ENCODE measurements around the gene LMCD1.
A peak's percentile ranks its signal among the peaks of the same experiment; 100 is the strongest.

The LMCD1 gene

DNA sequence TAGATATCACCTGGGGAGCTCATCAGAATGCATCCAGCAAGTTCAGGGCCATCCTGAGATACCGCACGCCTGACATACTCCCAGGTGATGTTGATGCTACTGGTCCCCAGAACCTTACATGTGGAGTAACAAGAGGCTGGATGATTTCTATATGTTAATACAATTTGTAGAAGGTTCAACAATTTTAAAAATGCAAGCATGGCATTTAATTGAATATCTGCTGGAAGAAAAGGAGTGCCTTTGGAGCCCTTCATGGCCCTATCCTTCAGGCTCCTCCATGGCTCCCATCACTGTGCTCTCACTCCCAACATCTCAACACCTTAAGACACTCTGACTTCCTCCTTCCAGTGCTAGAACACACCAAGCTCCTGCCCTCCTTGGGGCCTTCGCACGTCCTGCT is 36.6 kb downstream of the LMCD1 start:
- DNase-seq, result no peak

DNA sequence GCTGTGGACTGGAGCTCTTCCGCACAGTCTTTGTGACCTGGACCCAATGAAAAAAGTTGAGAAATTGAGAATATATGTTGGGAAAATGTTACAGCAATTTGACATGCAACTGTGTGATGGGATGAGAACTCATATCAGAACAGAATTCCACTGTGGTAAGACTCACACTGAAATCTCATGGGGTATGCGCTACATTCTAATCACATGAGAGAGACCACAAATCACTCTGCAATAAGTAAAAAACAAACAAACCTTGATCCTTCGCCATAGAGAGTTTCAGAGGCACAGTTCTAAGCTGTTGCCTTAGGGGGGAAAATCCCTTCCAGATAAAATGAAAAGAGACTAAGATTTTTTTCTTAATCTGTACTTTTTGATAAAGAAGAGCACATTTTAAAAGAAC is 37.3 kb downstream of the LMCD1 start:
- DNase-seq, result no peak

DNA sequence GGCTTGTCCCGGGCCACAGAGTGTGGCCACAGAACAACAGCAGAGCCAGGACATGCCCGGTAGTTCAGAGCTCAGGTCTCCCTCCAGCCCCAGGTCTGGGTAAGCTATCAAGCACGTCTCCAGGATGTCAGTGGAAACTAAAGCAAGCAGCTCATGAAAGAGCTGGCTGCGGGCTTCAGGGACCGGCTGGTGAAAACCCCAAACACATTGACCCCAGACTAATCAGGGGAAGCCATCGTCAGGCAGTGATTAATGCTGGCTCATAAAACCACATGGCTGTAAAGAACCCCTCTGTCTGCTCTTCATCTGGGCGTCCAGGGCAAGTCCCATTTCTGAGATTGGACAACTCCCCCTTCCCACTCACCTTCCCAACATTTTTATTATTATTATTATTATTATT is 37.8 kb downstream of the LMCD1 start:
- DNase-seq, result no peak

DNA sequence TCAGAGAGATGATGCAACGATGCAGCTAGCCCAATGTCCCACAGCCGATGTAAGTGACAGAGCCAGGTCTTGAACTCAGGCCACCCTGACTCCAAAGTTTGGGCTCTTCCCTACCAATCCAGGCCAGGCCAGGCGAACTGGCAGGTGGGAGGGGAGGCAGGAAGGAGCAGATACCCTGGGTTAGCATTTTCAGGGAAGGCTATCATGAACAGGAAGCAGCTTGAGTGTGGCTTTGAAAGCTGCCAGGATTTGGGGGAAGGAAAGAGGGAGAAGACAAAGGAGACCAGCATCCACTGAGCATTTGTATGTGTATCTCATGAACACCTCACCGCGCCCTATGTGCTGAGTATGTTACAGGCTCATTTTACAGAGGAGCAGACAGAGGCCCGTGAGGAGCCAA is 38.8 kb downstream of the LMCD1 start:
- no peak for DNase-seq

DNA sequence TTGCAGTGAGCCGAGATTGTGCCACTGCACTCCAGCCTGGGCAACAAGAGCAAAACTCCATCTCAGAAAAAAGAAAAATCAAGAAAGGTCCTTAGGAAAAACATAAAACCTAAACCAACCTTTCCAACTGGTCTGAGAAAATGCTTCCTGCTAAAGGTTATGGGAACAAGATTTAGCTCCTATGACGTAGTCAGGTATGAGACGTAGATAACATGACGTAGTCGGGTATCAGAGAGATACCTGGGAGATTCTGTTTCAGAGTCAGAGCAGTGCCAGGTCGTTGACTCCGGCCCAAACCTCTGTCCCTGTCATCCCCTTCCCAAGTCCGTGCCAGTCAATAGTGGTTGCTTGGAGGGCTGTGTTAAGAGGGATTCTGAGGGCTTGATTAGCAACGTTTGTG is 39.9 kb downstream of the LMCD1 start:
- no peak for DNase-seq

DNA sequence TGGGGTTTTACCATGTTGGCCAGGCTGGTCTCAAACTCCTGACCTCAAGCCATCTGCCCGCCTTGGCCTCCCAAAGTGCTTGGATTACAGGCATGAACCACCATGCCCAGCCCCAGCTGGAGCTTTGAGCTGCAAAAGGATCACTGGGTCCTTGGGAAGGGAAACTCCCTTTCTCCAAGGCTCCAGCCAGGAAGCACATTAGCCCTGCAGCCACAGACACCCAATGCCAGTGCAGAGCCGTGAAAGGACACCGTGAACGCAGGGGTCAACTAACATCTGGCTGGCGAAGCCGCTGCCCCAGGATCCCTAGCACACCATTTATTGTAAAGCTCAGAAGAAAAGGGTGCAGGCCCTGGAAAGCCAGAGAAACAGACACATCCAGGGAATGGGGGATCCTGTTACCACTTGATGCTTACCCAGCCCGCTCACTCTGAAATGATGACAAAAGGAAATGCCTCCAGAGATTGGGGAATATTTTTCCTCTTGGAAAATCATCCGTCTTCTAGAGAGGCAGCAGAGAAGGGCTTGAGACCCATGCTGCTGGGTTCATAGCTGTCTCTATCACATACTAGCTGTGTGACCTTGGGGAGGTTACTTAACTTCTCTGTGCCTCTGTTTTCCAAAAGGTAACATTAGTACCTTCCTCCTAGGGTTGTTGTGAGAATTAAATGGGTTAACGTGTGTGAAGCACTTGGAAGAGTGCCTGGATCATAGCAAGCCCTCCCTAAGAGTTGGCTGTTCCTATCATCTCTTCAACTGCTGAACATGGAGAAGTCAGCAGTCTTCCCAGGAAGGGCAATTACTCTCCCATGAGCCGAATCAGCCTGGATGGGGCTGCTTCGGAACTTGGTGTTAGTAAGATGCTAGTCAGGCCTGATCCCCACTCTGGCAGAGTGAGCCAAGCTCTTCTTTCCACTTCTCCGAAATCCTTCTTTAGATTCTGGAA is 40.8 kb downstream of the LMCD1 start:
- DNase-seq, result no peak

DNA sequence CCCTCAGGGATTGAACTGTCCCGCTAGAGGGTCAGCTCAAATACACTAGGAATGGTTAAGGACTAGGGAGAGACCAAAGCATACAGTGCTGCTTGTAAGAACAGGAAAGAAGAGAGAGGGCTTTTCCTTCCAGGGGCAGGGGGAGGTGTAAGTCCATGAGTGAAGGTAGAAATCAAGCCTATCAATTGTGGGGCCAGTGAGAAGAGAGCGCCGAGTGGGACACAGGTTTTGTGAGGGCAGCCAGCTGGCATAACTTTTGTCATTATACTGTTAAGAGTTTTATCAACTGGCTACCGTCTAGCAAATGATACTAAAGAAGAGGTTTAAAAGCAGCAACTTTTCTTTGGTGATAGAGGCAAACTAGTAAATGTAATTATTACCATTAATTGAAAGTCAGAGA is 45.0 kb downstream of the LMCD1 start:
- no peak for DNase-seq

DNA sequence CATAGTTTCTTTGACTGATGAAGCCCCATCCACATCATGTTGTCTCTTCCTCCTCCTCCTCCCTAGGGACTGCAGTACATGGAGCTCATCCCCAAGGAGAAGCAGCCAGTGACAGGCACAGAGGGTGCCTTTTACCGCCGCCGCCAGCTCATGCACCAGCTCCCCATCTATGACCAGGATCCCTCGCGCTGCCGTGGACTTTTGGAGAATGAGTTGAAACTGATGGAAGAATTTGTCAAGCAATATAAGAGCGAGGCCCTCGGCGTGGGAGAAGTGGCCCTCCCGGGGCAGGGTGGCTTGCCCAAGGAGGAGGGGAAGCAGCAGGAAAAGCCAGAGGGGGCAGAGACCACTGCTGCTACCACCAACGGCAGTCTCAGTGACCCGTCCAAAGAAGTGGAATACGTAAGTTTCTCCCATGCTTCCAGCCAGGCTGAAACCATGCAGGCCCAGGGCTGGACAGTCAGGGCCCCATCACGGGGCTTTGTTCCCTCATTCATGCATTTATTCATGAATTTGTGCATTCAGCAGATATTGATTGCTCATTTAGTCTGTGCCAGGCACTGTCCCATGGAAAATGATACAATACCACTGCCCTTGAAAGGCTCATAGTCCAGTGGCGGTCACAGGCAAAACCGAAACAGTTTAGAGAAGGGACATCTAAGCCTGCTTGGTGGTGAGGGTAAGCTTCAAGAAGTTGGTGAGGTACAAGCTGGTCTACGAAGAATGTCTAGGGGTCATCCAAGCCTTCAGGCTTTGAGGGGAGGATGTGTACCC is 47.1 kb downstream of the LMCD1 start:
- no peak for DNase-seq

DNA sequence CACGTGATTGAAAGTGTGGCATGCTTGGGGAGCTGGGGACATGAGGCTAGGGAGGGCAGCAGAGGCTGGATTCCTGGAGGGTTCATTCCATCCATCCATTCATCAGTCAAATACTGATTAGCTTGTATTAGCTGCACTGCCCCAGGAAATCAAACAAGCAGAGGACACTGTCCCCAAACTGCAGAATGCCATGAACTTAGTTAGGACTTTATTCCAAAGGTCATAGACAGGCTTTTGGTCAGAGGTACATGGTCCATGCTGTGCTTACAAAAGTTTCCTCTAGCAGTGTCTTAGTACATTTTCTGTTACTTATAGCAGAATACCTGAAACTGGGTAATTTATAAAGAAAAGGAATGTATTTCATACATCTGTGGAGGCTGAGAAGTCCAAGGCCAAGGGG is 47.7 kb downstream of the LMCD1 start:
- no peak for DNase-seq

DNA sequence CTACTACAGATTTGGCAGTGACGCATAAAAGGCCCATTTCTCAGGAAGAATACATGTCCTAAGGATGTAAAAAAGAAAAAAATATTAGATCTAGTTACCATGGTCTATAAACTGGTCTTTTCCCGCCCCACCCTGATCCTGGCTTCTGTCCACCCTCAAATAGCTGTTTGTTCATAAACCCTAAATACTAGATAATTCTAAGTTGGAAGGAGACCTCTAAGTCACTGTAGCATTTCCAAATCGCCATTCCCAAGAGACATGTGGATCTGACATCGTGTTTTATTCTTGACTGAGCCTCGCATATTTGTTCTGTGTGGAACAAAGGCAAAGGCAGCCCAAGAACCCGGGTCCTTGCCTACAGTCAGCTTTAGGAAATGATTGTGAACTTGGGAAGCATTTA is 49.0 kb downstream of the LMCD1 start:
- no peak for DNase-seq

DNA sequence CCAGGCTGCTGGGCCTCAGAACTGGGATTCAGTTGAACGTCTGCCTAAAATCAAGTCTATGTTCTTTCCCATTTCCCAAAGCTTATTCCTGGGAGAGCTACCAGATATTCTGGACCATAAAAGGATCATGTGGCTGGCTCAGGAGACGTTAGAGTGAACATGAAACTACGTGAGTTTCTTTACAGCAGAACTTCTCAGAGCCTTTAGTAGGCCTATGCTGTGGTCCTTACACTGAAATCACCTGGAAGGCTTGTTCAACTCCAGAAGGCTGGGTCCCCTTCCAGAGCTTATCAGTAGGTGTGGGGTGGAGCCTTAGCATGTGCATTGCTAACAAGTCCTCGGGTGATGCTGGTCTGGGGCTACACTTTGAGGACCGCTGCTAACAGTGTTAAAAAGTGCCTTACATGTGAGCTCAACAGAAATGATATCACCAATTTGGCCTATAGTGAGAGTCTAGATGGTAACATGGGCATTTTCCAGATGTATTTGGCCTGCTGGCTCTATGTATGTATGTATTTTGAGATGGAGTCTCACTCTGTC is 50.7 kb downstream of the LMCD1 start:
- no peak for DNase-seq

DNA sequence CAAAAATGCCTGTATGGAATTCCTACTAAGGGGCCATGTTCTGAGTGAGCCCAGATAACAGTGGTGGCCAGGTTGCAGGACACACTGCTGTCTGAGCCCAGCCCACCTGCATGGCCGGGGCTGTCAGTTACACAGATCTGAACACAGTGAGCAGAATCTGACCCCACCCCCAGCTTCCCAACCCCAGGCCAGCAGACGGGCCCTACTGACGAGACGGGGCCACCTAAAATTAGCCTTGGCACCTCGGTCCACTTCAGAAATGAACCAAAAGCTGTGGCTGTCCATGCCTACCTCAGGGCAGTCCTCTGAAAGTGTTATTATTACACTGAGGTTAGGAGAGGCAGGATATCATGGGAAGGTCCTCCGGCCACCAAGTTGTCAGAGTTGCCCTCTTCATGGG is 51.8 kb downstream of the LMCD1 start:
- no peak for DNase-seq

DNA sequence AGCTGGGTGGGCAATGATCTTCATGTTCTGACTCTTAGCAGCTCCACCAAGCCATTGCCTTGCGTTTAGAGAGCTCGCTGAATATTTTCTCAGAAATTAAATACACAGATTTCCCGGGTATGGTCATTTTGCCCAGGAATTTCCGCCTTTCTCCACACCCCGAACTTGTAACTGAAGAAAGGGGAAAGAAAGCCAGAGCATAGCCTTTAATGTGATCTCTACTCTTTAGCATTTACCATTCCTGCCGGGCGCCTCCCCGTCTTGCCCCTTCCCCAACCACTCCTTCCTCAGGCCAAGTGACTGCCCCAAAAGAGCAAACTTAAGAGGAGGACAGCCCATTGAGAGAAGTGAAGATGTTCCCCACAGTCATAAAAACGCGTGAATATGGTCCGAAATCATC is 53.1 kb downstream of the LMCD1 start:
- no peak for DNase-seq

DNA sequence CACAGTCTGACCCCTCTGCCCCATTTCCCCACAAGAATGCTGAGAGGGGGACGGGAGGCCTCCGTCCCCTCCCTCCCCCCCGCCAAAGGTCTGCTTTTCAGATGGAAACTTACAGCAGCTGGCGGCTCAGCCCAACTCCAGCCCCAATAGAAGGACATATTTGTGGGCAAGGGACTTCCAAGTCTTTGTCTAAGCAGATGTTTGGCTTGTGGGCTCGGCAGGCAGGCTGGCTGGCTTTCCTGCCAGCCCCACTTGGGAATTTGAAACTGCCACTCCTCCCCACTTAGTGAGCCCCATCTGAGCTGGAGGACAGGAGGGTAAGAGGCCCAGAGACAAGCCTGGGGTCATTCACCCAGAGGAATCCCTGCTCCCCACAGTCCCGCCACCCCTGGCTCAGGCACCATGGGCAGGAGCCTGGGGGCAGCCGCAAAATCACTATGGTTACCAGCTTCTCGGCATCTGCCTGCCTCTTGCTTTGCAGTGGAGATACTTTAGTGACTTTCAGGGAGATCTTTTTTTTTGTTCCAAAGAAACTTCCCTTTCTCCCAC is 53.6 kb downstream of the LMCD1 start:
- peak; percentile 4 for DNase-seq

DNA sequence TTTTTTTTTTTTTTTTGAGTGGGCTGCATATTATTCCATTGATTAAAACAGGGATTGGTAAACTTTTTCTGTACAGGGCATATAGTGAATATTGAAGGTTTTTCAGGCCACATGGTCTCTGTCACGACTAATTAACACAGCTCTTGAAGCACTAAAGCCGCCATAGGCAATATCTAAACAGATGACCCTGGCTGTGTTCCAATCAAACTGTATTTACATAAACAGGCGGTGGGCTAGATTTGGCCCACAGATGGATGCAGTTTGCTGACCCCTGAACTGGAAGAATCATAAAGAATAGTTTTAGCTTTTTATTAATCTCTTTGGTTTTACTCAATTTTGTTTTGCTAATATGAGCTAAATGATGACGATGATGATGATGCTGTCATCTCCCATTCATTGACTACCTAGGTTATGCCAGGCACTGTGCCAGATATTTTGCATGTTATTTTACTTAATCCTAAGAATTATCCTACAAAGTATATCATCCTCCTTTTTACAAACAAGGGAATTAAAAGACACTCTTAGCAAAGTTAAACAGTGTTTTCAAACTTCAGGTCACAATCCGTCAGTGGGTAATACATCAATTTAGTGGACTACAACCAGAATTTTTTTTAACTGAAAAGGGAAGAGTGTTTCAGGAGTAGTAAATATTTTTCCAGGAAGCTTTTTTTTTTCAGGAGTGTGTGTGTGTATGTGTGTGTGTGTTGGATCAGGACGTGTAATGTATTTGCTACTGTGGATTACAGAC is 54.3 kb downstream of the LMCD1 start:
- DNase-seq, result no peak

DNA sequence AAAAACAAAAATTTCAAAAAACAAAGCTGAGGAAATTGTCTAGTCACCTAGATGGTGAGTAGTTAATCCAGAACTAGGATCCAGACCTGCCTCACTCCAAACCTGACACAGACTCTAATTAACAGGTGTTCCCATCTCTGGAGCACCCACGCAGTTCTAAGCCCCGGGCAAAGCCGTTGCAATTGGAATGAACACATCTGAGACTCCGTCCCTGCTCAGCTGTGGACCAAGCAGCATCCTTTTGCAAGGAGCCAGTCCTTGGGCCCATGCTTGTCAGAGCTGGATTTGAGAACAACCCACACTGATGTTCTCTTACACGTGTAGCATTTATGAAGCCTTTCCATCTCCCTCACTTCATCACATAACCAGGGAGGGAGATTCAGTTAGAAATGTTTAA is 54.8 kb downstream of the LMCD1 start:
- DNase-seq, result no peak

DNA sequence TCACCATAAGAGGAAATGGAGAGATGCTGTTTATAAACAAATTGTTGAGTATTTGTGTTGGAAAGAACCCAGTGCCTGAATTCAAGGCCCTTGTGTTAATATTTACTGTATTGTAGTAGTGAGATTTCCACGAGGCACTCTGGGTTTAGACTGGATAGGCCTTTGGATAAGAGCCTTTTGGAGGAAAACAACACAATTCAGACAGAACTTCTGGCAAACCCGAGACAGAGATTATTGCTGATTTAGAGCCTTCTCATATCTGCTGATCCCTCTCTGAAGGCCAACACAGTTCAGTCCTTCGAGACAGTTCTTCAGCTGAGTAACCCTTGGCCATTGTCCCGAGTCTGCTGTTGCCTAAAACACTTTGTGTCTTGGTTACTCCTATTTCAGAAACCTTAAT is 55.7 kb downstream of the LMCD1 start:
- DNase-seq, result no peak

DNA sequence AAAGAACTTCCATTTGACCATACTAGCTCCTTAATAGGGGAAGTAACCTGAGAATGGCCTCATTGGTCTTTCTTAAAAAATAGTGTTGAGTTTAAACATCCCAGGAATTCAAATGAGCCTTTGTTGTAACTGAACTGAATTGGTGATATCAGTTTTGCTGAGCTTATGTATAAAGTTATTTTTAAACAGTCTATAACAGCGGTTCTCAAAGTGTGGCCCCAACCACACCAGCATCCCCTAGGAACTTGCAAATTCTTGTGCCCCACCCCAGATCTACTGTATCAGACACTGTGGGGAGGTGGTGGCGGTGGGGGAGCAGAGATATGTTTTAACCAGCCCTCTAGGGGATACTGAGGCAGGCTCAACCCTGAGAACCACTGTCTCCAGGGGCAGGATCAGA is 57.0 kb downstream of the LMCD1 start:
- DNase-seq, result no peak

DNA sequence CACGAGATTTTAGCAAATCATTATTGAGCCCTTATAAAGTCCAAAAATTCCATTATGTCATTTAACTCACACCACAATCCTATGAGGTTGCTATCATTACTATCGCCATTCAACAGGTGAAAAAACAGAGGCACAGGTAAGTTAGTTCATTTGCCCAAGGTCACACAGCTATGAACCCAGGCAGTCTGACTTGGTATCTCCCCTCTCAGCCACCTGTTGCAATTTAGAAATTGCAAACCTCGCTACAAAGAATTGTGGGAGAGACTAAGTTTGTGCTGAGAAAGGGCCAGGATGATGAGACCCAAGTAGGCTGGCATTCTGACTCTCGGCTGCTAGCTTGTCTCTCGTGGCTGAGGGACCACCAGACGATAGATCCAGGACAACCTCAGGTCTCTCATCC is 57.7 kb downstream of the LMCD1 start:
- no peak for DNase-seq

DNA sequence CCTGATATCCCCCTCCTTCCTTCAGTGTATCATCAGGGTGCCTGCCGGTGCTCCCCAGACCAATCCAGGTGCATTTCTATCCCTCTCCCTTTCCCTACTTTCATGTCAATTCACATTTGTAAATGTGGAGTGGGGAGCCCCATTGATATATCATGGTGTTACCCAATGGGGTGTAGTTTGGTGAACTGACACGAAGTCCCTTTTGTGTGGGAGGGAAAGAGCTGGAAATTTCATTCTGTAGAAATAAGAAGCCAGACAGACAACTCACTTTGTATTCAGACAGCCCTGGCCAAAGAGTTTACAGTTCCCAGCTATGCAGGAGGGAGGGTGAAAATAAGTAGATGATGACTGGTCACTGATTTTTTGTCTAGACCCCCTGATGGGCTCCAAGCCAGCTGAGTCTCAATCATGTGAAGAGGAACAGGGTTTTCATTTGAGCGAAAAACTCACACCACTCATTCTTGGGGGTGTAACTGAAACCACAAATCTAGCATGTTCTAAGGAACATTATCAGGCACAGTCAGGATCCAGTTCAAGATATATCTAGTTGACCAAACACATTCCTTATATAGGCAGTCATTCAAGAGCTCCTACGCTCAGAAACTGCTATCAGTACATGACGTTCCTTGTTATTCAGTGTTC is 58.9 kb downstream of the LMCD1 start:
- no peak for DNase-seq

DNA sequence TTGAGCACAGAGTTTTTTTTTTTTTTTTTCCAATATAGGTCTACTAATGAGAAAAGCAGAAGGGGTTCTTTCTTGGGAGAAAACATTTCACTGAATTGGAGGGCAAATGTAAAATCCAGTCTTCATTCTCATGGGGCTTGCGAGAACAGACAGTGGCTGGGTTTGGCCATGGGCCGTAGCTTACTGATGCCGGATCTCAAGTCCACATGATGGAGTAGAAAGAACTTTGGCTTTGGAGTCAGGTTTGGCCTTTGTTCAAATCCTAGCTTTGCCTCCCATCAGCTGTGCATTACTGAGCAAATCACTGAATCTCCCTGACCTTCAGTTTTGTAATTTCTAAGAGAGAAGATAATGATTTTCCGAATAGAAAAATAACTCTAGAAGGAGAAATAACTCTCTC is 59.7 kb downstream of the LMCD1 start:
- DNase-seq, result no peak

DNA sequence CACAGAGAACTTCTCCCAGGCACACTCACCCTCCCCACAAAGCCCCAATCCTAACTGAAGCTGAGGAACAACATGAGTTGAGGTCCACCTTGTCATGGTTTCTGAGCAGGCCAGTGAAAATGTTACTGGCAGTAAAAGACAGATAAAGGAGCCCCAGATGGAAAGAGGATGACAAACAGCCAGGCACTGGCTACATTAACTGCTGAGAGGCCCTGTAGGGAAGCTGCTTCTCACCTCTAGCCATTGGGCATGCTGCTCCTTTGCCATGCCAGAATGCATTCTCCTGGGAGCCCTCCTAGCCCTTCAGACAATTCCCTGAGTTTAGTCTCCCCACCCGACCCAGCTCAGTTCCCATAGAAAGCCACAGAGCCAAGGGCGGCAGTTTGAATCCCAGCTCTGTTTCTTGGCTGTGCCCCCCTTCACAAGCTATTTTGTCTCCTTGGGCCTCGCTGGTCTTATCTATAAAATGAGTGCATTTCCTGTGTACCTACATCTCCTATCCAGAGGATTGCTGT is 60.5 kb downstream of the LMCD1 start:
- DNase-seq, result no peak
